Smooth muscle cell (in vitro differentiated cells): ENCODE data around the gene RSPH1. TPM values are rescaled to one million over a fixed set of nuclear protein-coding genes. Genes with fewer than 3 reads are reported as not detected.

Experiments
- DNase-seq: peaks from one replicate; lab custom pipeline; 2025; ENCODE audit not compliant: unreplicated experiment; lab: John Stamatoyannopoulos, UW
- H2AFZ ChIP-seq: fragments of 200-600 bp; sonication (generic); 2 replicates; pipeline ENCODE4 v1.6.0; 2016; ENCODE audit warnings: antibody characterized with exemption, low read depth, mild to moderate bottlenecking
- H3F3A ChIP-seq: fragments of 200-600 bp; sonication (generic); 2 replicates; pipeline ENCODE4 v1.6.0; 2017; ENCODE audit warnings: antibody characterized with exemption, low read depth
- H3K27ac ChIP-seq: fragments of 200-600 bp; sonication (generic); 2 replicates; pipeline ENCODE4 v1.5.1; 2016; ENCODE audit warnings: low read depth, mild to moderate bottlenecking
- H3K27me3 ChIP-seq: fragments of 200-600 bp; sonication (generic); 2 replicates; pipeline ENCODE4 v1.6.1; 2016; ENCODE audit warnings: low read depth, mild to moderate bottlenecking
- H3K36me3 ChIP-seq: fragments of 200-600 bp; sonication (generic); 2 replicates; pipeline ENCODE4 v1.5.1; 2016; ENCODE audit warnings: low read depth
- H3K4me1 ChIP-seq: fragments of 200-600 bp; sonication (generic); 2 replicates; pipeline ENCODE4 v1.5.1; 2016; ENCODE audit warnings: low read depth
- H3K4me2 ChIP-seq: fragments of 200-600 bp; sonication (generic); 2 replicates; pipeline ENCODE4 v1.6.0; 2016; ENCODE audit warnings: mild to moderate bottlenecking
- H3K4me3 ChIP-seq: fragments of 200-600 bp; sonication (generic); 2 replicates; pipeline ENCODE4 v1.5.1; 2016; ENCODE audit warnings: mild to moderate bottlenecking
- H3K79me2 ChIP-seq: fragments of 200-600 bp; sonication (generic); 2 replicates; pipeline ENCODE4 v1.6.0; 2016; ENCODE audit warnings: low read depth, mild to moderate bottlenecking
- H3K9ac ChIP-seq: fragments of 200-600 bp; sonication (generic); 2 replicates; pipeline ENCODE4 v1.6.0; 2016; ENCODE audit warnings: low read depth
- H3K9me3 ChIP-seq: fragments of 200-600 bp; sonication (generic); replicated peaks from 2 replicates; pipeline ENCODE4 v1.5.1; 2016; ENCODE audit warnings: low read depth
- H4K20me1 ChIP-seq: fragments of 200-600 bp; sonication (generic); 2 replicates; pipeline ENCODE4 v1.6.0; 2016; ENCODE audit warnings: low read depth
- WGBS: methylation state at CpG from one replicate; pipeline ENCODE4 v1.1.7; 2016; ENCODE audit warnings: low lambda C conversion rate; 5-methylcytosine and 5-hydroxymethylcytosine counted together
- polyA plus RNA-seq: library from polyadenylated mRNA; unstranded; fragments of >200 nt; fragmentation: Nextera tagmentation; extraction: Ambion mirVana; gene quantifications from 2 replicates; pipeline ENCODE4 v1.2.1, GENCODE V29; 2016
- total RNA-seq: library from RNA; depleted of rRNA; stranded (reverse); fragments of >200 nt; gene quantifications from 2 replicates; pipeline ENCODE4 v1.2.3, GENCODE V29; 2014
- TF ChIP-seq, protein P1 (sequence below): fragments of 200-600 bp; sonication (generic); IDR thresholded peaks from 2 replicates; pipeline ENCODE4 v1.5.1; 2017; ENCODE audit warnings: borderline replicate concordance, mild to moderate bottlenecking, antibody characterized with exemption; ENCODE audit not compliant: insufficient read depth, poor library complexity, severe bottlenecking

Gene RSPH1
- total and polyA plus RNA-seq, 2 experiments from 2014 or later = 0.16 TPM; not detected in 1

DNA sequence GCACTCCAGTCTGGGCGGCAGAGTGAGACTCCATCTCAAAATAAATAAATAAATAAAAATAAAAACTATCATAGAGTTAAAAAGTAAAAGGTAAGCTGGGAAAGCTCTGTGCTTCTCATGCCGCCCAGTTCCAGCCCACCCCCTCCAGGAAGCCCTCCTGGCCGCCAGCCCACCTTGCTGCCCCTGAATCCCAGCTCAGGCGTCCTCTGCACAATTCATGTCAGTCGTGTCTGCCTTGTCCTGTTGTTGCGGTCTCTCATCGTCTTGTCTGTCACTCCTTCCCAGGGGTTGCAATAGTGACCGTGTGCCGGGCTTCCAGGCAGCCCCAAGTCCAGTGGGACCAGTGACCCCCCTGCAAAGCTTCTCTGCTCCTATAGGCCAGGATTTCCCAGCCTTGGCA, 44.1 kb downstream of the RSPH1 start:
- H3K36me3 ChIP-seq = no peaks in the 10 kb centered on the region
- H2AFZ ChIP-seq = no peak overlapping the region
- no peaks in the 10 kb centered on the region for H4K20me1 ChIP-seq
- H3K27ac ChIP-seq = no peak overlapping the region
- H3K4me2 ChIP-seq = no peak overlapping the region
- no peak overlapping the region for H3K4me3 ChIP-seq
- no peak overlapping the region for H3K9ac ChIP-seq
- no peaks in the 10 kb centered on the region for H3K27me3 ChIP-seq
- no peaks in the 10 kb centered on the region for H3K4me1 ChIP-seq
- 98% methylated on average over 9 of the region's 9 CpGs for WGBS
- TF ChIP-seq, protein P1, sequence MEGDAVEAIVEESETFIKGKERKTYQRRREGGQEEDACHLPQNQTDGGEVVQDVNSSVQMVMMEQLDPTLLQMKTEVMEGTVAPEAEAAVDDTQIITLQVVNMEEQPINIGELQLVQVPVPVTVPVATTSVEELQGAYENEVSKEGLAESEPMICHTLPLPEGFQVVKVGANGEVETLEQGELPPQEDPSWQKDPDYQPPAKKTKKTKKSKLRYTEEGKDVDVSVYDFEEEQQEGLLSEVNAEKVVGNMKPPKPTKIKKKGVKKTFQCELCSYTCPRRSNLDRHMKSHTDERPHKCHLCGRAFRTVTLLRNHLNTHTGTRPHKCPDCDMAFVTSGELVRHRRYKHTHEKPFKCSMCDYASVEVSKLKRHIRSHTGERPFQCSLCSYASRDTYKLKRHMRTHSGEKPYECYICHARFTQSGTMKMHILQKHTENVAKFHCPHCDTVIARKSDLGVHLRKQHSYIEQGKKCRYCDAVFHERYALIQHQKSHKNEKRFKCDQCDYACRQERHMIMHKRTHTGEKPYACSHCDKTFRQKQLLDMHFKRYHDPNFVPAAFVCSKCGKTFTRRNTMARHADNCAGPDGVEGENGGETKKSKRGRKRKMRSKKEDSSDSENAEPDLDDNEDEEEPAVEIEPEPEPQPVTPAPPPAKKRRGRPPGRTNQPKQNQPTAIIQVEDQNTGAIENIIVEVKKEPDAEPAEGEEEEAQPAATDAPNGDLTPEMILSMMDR = no peak
- no peaks in the 10 kb centered on the region for H3K79me2 ChIP-seq
- no peak for DNase-seq
- H3K9me3 ChIP-seq = no peaks in the 10 kb centered on the region
- peaks cover 6% of the 10 kb centered on the region for H3F3A ChIP-seq

DNA sequence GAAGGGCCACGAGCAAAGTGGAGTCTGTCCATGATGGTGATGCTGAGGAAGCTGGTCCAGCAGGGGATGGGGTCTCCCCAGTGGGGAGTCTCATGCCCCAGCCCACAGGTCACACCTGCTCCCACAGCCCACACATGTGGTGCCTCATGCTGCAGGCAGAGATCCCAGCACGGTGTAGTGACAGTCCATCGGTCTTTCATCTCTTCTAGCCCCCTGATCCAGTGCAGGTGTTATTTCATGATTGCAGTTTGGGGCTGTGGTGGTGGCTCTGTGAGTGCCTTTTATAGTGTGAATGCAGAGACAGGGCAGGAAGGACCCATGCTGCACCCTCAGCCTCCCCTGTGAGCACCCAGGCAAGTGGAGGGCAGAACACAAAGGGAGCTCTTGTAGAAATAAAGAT, 47.3 kb downstream of the RSPH1 start:
- no peaks in the 10 kb centered on the region for H3F3A ChIP-seq
- H3K4me1 ChIP-seq = no peaks in the 10 kb centered on the region
- no peaks in the 10 kb centered on the region for H3K79me2 ChIP-seq
- no peak overlapping the region for H3K4me2 ChIP-seq
- no peaks in the 10 kb centered on the region for H3K9me3 ChIP-seq
- 87% methylated on average over 3 of the region's 3 CpGs for WGBS
- DNase-seq = no peak
- no peaks in the 10 kb centered on the region for H4K20me1 ChIP-seq
- TF ChIP-seq, protein P1 = no peak
- no peak overlapping the region for H3K27ac ChIP-seq
- H3K27me3 ChIP-seq = no peaks in the 10 kb centered on the region
- no peak overlapping the region for H3K4me3 ChIP-seq
- H3K36me3 ChIP-seq = no peaks in the 10 kb centered on the region
- no peak overlapping the region for H3K9ac ChIP-seq
- no peak overlapping the region for H2AFZ ChIP-seq

DNA sequence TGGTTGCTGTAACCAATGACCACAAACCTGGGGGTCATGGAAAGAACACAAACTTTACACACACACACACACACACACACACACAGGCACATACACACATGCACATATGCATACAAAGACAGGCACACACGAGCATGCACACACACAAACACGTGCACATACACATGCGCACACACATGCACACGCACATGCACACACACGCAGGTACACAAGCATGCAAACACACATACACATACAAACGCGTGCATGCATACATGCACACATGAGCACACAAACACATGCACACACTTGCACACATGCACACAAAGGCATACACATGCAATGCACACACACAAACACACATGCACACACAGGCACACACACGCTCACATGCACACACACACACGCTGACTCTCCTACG, 48.3 kb downstream of the RSPH1 start:
- Histone ChIP-seq H3K9me3 (no peaks in the 10 kb centered on the region), H4K20me1 (no peaks in the 10 kb centered on the region), H3K4me3 (no peak overlapping the region), H3K4me1 (no peaks in the 10 kb centered on the region), H3K27ac (no peak overlapping the region), H3F3A (no peaks in the 10 kb centered on the region), H3K79me2 (no peaks in the 10 kb centered on the region), H3K36me3 (no peaks in the 10 kb centered on the region), H3K27me3 (peaks cover 5% of the 10 kb centered on the region), H3K9ac (no peak overlapping the region), H3K4me2 (no peak overlapping the region), H2AFZ (no peak overlapping the region)
- TF ChIP-seq, protein P1 = no peak
- 96% methylated on average over 10 of the region's 10 CpGs for WGBS
- no peak for DNase-seq

DNA sequence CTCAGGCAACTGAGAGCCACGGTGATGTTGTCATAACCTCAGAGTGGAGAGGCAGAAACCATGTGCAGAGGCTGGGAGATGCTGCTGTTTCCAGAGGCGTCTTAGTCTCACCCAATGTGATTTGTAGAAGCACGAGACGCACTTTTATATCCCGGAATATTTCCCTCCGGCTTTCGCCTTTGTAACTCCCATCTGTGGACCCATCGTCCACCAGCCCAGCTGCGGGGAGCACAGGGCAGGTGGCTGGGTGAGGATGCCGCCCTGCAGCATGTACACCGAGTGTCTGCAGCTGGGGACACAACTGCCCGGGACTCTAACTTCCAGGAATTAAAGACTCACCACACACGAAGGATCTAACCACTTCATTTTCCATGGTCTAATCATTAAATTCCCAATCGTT, 48.8 kb downstream of the RSPH1 start:
- Histone ChIP-seq H3K9me3 (no peaks in the 10 kb centered on the region), H3K9ac (no peak overlapping the region), H3K4me1 (no peaks in the 10 kb centered on the region), H3K36me3 (no peaks in the 10 kb centered on the region), H3K27ac (no peak overlapping the region), H3K4me2 (no peak overlapping the region), H3K27me3 (peaks cover 7% of the 10 kb centered on the region), H3K4me3 (no peak overlapping the region), H3F3A (no peaks in the 10 kb centered on the region), H3K79me2 (no peaks in the 10 kb centered on the region), H2AFZ (no peak overlapping the region), H4K20me1 (no peaks in the 10 kb centered on the region)
- TF ChIP-seq, protein P1 = no peak
- no peak for DNase-seq
- whole genome bisulfite sequencing = 87% methylated on average over 14 of the region's 14 CpGs
